ENCODE measurements around the gene PRKAB2. TPM values are rescaled to one million over a fixed set of nuclear protein-coding genes. Genes with fewer than 3 reads are reported as not detected.

Gene PRKAB2
- 10 to 100 TPM; 13.8 to 39.7 (median 18.5) TPM for total RNA-seq

GRCh38 chr1:147172168-147173016, at the start of gene PRKAB2:
TSS of gene PRKAB2 (minus strand) at chr1:147172470. CDS start at chr1:147172144, 326 bp downstream.
- Histone ChIP-seq H3K36me3 (no peaks in the 10 kb centered on the region), H3K4me1 (peaks cover 52% of the 10 kb centered on the region), H3K27ac (peak within 1 kb of the TSS; percentile 92), H3K9me3 (no peaks in the 10 kb centered on the region), H3K27me3 (no peaks in the 10 kb centered on the region), H3K4me3 (peak within 1 kb of the TSS; percentile 95)
- TF ChIP-seq POLR2A (IDR thresholded peaks at IDR 0.05) (peak; percentile 36 to 74), EP300 (IDR thresholded peaks at IDR 0.05) (no peak), CTCF (IDR thresholded peaks at IDR 0.05) (peak; percentile 62 to 96), POLR2AphosphoS5 (IDR thresholded peaks at IDR 0.05) (peak in 2 of 3 donors; percentile 27 to 85)
- no CpG with 5 or more reads among the region's 72 CpGs for WGBS
- DNase-seq (ENCODE audit: low spot score in 2 of 2), result peak; percentile 96

- no peaks in the 10 kb centered on the region for H3K27me3 ChIP-seq
- H3K9me3 ChIP-seq, result no peaks in the 10 kb centered on the region
- H3K27ac ChIP-seq, result no peak overlapping the region
- no peak overlapping the region for H3K4me3 ChIP-seq
- WGBS, result 59% methylated on average over 3 of the region's 3 CpGs
- TF ChIP-seq POLR2A (IDR thresholded peaks at IDR 0.05) (no peak), EP300 (IDR thresholded peaks at IDR 0.05) (no peak), POLR2AphosphoS5 (IDR thresholded peaks at IDR 0.05) (no peak), CTCF (IDR thresholded peaks at IDR 0.05) (no peak)
- H3K4me1 ChIP-seq, result no peaks in the 10 kb centered on the region
- H3K36me3 ChIP-seq, result no peaks in the 10 kb centered on the region
- no peak for DNase-seq (ENCODE audit: low spot score in 2 of 2)
Measured at GRCh38 chr1:147218606-147219005, 46.3 kb upstream of the PRKAB2 start.

GRCh38 chr1:147217141-147217540, 44.9 kb upstream of the PRKAB2 start:
- WGBS, result 87% methylated on average over 7 of the region's 7 CpGs
- no peak for DNase-seq (ENCODE audit: low spot score in 2 of 2)
- TF ChIP-seq POLR2A (IDR thresholded peaks at IDR 0.05), result no peak
- TF ChIP-seq CTCF (IDR thresholded peaks at IDR 0.05), result no peak
- TF ChIP-seq EP300 (IDR thresholded peaks at IDR 0.05), result no peak
- no peak for TF ChIP-seq POLR2AphosphoS5 (IDR thresholded peaks at IDR 0.05)

GRCh38 chr1:147216124-147216523, 43.9 kb upstream of the PRKAB2 start:
- H3K27ac ChIP-seq, result no peak overlapping the region
- no peaks in the 10 kb centered on the region for H3K4me1 ChIP-seq
- no peaks in the 10 kb centered on the region for H3K9me3 ChIP-seq
- WGBS, result 91% methylated on average over 3 of the region's 3 CpGs
- peaks cover 6% of the 10 kb centered on the region for H3K36me3 ChIP-seq
- no peak for TF ChIP-seq POLR2A (IDR thresholded peaks at IDR 0.05)
- TF ChIP-seq POLR2AphosphoS5 (IDR thresholded peaks at IDR 0.05), result no peak
- TF ChIP-seq EP300 (IDR thresholded peaks at IDR 0.05), result no peak
- no peak for TF ChIP-seq CTCF (IDR thresholded peaks at IDR 0.05)
- no peak overlapping the region for H3K4me3 ChIP-seq
- no peaks in the 10 kb centered on the region for H3K27me3 ChIP-seq
- DNase-seq (ENCODE audit: low spot score in 2 of 2), result no peak

More at GRCh38 chr1:147217141-147217540, 44.9 kb upstream of the PRKAB2 start:
- H3K4me1 ChIP-seq, result no peaks in the 10 kb centered on the region
- H3K36me3 ChIP-seq, result peaks cover 1% of the 10 kb centered on the region
- H3K27ac ChIP-seq, result no peak overlapping the region
- no peaks in the 10 kb centered on the region for H3K9me3 ChIP-seq
- H3K27me3 ChIP-seq, result no peaks in the 10 kb centered on the region
- H3K4me3 ChIP-seq, result no peak overlapping the region

- TF ChIP-seq POLR2AphosphoS5 (IDR thresholded peaks at IDR 0.05), result no peak
- TF ChIP-seq CTCF (IDR thresholded peaks at IDR 0.05), result no peak
- no peak for TF ChIP-seq POLR2A (IDR thresholded peaks at IDR 0.05)
- TF ChIP-seq EP300 (IDR thresholded peaks at IDR 0.05), result no peak
- Histone ChIP-seq H3K4me3 (no peak overlapping the region), H3K36me3 (peaks cover 6% of the 10 kb centered on the region), H3K4me1 (no peaks in the 10 kb centered on the region), H3K27me3 (no peaks in the 10 kb centered on the region), H3K9me3 (no peaks in the 10 kb centered on the region), H3K27ac (no peak overlapping the region)
- 44% methylated on average over 2 of the region's 2 CpGs for WGBS
- no peak for DNase-seq (ENCODE audit: low spot score in 2 of 2)
Measured at GRCh38 chr1:147215540-147215916, 43.3 kb upstream of the PRKAB2 start.

Measured in suprapubic skin (tissue), 4 donors.